C4-2B (cell line): ENCODE results near the gene SNRNP70.
"Not testable (repeated sequence)": the region's sequence is repeated elsewhere in the genome, so short reads cannot be mapped to it uniquely, and the experiment has no call there.

ENCODE experiments used
- ZFX ChIP-seq: fragments of 450-650 bp; IDR thresholded peaks from 2 replicates; pipeline ENCODE4 v1.6.1; 2017
- TF ChIP-seq, protein P1 (sequence below): fragments of 450-650 bp; conservative IDR thresholded peaks from 2 replicates; pipeline ENCODE4 v1.5.1; 2017; ENCODE audit warnings: mild to moderate bottlenecking

DNA sequence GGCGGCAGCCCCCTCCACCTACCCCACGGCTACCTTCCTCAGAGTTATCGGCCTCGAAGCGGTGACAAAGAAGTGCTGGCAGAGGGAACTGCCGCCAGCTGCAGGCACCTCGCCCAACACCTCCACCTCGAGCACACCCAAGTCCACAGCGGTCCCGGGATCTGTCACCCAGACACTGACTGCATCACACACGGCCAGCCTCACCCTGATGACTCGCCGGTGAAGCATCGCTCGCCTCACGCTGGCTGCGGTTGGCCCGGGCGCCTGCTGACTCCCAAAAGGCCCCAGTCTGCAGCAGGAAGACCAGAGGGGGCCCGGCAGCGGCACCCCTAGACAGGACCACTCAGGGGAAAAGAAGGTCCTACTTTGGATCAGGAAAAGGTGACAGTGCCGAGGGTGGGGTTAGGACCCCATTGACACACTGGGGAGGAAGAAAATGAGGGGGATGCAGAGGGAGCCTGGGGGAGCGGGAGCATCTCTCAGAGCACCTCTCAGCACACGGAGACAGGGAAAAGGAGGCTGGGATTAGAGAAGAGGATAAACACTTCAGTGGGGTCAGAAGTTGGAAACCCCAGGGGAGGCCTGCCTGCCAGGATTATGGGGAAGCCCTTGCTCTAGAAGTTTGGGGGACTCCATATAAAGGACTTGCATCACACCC, 34.7 kb upstream of the SNRNP70 start:
- TF ChIP-seq, protein P1, sequence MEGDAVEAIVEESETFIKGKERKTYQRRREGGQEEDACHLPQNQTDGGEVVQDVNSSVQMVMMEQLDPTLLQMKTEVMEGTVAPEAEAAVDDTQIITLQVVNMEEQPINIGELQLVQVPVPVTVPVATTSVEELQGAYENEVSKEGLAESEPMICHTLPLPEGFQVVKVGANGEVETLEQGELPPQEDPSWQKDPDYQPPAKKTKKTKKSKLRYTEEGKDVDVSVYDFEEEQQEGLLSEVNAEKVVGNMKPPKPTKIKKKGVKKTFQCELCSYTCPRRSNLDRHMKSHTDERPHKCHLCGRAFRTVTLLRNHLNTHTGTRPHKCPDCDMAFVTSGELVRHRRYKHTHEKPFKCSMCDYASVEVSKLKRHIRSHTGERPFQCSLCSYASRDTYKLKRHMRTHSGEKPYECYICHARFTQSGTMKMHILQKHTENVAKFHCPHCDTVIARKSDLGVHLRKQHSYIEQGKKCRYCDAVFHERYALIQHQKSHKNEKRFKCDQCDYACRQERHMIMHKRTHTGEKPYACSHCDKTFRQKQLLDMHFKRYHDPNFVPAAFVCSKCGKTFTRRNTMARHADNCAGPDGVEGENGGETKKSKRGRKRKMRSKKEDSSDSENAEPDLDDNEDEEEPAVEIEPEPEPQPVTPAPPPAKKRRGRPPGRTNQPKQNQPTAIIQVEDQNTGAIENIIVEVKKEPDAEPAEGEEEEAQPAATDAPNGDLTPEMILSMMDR = not testable (repeated sequence)
- TF ChIP-seq ZFX = not testable (repeated sequence)
